K562 treated with DMSO at 1 percent for 12 hours (cell line): ENCODE measurements around the gene SLC30A2. TPM values are rescaled to one million over a fixed set of nuclear protein-coding genes. Genes with fewer than 3 reads are reported as not detected.

Experiments
- total RNA-seq: library from RNA; unstranded; fragments of 300-600 nt; gene quantifications from 2 replicates; pipeline ENCODE4 v1.2.3, GENCODE V29; 2022; ENCODE audit not compliant: insufficient read depth

The SLC30A2 gene
- total RNA-seq, result not detected in 2 replicates

GRCh38 chr1:26045722-26046245 is at the start of gene SLC30A2:
SLC30A2 (minus strand) TSS chr1:26046118; CDS start chr1:26045896, 222 bp downstream.

GRCh38 chr1:26067432-26067911 is 21.6 kb upstream of the SLC30A2 start, which contains the start of gene TRIM63:
TRIM63 (minus strand) TSS chr1:26067630; CDS start chr1:26067494, 136 bp downstream.

GRCh38 chr1:26021647-26022403 is 24.1 kb downstream of the SLC30A2 start, which contains the start of gene EXTL1:
EXTL1 (plus strand) TSS chr1:26021775; CDS start chr1:26022647, 872 bp downstream.

GRCh38 chr1:25997828-25998761 is 47.8 kb downstream of the SLC30A2 start, which contains the start of gene PAFAH2:
PAFAH2 (minus strand) TSS chr1:25998063; CDS start chr1:25990816, 7,247 bp downstream.

Other genes with a start within 250 kb of the SLC30A2 start
- gene SELENON, start 245.9 kb downstream of the SLC30A2 start, total RNA-seq, result 14.4 and 37.1 TPM in 2 replicates
- gene MTFR1L, start 226.2 kb downstream of the SLC30A2 start, total RNA-seq, result 46.8 and 67.5 TPM in 2 replicates
- gene AUNIP, start 186.7 kb downstream of the SLC30A2 start, total RNA-seq, result 20.6 and 22.3 TPM in 2 replicates
- gene PAQR7, start 170.4 kb downstream of the SLC30A2 start, total RNA-seq, result 3.5 and 4.5 TPM in 2 replicates
- 488 and 581 TPM in 2 replicates for gene STMN1, start 139.7 kb downstream of the SLC30A2 start, total RNA-seq
- 5.4 and 8.6 TPM in 2 replicates for gene PAFAH2, start 48.1 kb downstream of the SLC30A2 start, total RNA-seq
- 0.38 TPM in 1 of 2 replicates, not detected in the other for gene EXTL1, start 24.3 kb downstream of the SLC30A2 start, total RNA-seq
- gene TRIM63, start 21.5 kb upstream of the SLC30A2 start, total RNA-seq, result 0.37 TPM in 1 of 2 replicates, not detected in the other
- gene PDIK1L, start 65.7 kb upstream of the SLC30A2 start, total RNA-seq, result 4.8 and 16.2 TPM in 2 replicates
- gene FAM110D, start 113.0 kb upstream of the SLC30A2 start, total RNA-seq, result 0.47 and 0.70 TPM in 2 replicates
- gene C1orf232, start 122.8 kb upstream of the SLC30A2 start, total RNA-seq, result not detected in 2 replicates
- 71.2 and 131 TPM in 2 replicates for gene ZNF593, start 123.8 kb upstream of the SLC30A2 start, total RNA-seq
- gene ZNF593OS, start 125.7 kb upstream of the SLC30A2 start, total RNA-seq, result 4.6 TPM in 1 of 2 replicates, not detected in the other
- 0.62 and 0.64 TPM in 2 replicates for gene CNKSR1, start 131.4 kb upstream of the SLC30A2 start, total RNA-seq
- not detected in 2 replicates for gene CATSPER4, start 144.5 kb upstream of the SLC30A2 start, total RNA-seq
- gene CEP85, start 188.1 kb upstream of the SLC30A2 start, total RNA-seq, result 37.8 and 85.8 TPM in 2 replicates
- 70.9 and 79.9 TPM in 2 replicates for gene SH3BGRL3, start 234.0 kb upstream of the SLC30A2 start, total RNA-seq